Measurements from ENCODE around the gene BCAS1.

The BCAS1 gene

GRCh38 chr20:54063992-54064676 lies 6.3 kb downstream of the BCAS1 start:
- TF ChIP-seq TAF1 (IDR thresholded peaks at IDR 0.05; ENCODE audit: low read depth) (no peak), EGR1 (IDR thresholded peaks at IDR 0.05) (no peak), REST (IDR thresholded peaks at IDR 0.05; ENCODE audit: low read depth) (no peak), FOXM1 (IDR thresholded peaks at IDR 0.05; ENCODE audit: borderline replicate concordance, low read depth) (no peak), CREB1 (IDR thresholded peaks at IDR 0.05; ENCODE audit: low read depth) (no peak), TCF12 (IDR thresholded peaks at IDR 0.05; ENCODE audit: low read depth) (no peak), RAD21 (IDR thresholded peaks at IDR 0.05; ENCODE audit: low read depth) (no peak), USF1 (IDR thresholded peaks at IDR 0.05) (no peak), MAX (IDR thresholded peaks at IDR 0.05) (no peak), CEBPB (IDR thresholded peaks at IDR 0.05) (no peak), NFIC (IDR thresholded peaks at IDR 0.05) (no peak), ZBTB7A (IDR thresholded peaks at IDR 0.05; ENCODE audit: low read depth) (no peak), EP300 (IDR thresholded peaks at IDR 0.05; ENCODE audit: borderline replicate concordance) (no peak), TEAD4 (IDR thresholded peaks at IDR 0.05) (no peak), YY1 (IDR thresholded peaks at IDR 0.05; ENCODE audit: low read depth) (no peak)

GRCh38 chr20:54063580-54063979 lies 6.8 kb downstream of the BCAS1 start:
- no peak for TF ChIP-seq TCF12 (IDR thresholded peaks at IDR 0.05; ENCODE audit: low read depth)
- TF ChIP-seq EGR1 (IDR thresholded peaks at IDR 0.05): no peak

DNA sequence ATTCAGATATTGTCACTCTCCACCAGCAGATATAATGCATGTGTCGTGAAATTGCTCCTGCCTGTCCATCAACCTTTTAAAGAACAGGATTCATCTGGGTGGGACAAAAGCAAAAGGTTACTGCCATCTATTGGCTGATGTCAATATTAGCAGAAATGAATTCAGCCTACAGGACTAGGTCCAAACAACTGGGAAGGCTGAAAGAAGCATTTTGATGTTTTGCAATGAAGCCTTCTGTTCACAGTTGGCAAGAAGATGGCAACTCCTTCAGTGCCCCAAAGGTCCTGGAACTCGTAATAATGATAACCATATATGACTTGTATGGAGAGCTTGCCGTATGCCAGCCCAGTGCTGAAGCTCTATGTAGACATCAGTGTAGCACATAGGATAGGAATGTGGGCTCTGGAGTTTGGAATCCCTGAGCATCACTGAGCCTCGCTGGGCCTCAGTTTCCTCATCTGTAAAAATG lies 7.5 kb downstream of the BCAS1 start:
- peak; percentile 76 for TF ChIP-seq RAD21 (IDR thresholded peaks at IDR 0.05; ENCODE audit: low read depth)
- no peak for TF ChIP-seq EGR1 (IDR thresholded peaks at IDR 0.05)

DNA sequence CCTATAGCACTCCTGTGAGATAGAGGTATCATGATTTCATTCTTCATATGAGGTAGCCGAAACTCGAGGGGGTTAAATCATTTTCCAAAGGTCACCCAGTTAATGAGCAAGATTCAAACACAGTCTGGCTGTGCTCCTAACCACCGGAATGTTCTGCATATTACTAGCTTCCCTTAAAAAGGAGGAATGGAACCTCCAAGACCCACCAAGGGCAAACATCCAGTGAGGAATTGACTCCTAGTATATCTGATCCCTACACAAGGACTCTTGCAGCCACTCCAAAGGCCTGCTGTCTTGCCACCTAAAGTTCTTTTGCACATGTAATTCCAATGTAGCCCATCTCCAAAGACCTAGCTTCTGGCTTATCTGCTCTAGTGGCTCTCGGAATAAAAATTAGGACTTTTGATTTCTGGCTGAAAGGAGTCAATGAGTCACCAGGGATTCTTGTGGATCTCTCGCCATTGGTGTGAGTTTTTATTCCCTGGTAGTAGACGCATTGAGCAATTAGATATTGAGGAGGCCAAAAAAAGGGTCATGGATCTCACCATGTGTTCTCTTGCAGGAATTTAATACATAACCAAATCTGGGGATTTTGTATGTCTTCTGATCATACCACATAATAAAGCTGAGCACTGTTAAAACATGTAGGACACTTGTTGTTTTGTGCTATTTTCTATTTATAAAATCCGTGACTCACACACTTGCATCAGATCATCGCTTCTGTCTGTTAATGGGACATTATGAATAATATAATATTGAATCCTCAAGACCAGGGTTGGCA lies 9.1 kb downstream of the BCAS1 start:
- TF ChIP-seq CEBPB (IDR thresholded peaks at IDR 0.05): no peak
- TF ChIP-seq FOXM1 (IDR thresholded peaks at IDR 0.05; ENCODE audit: borderline replicate concordance, low read depth): no peak
- no peak for TF ChIP-seq ZBTB7A (IDR thresholded peaks at IDR 0.05; ENCODE audit: low read depth)
- TF ChIP-seq USF1 (IDR thresholded peaks at IDR 0.05): no peak
- TF ChIP-seq TAF1 (IDR thresholded peaks at IDR 0.05; ENCODE audit: low read depth): no peak
- TF ChIP-seq YY1 (IDR thresholded peaks at IDR 0.05; ENCODE audit: low read depth): no peak
- TF ChIP-seq EP300 (IDR thresholded peaks at IDR 0.05; ENCODE audit: borderline replicate concordance): no peak
- no peak for TF ChIP-seq NFIC (IDR thresholded peaks at IDR 0.05)
- TF ChIP-seq RAD21 (IDR thresholded peaks at IDR 0.05; ENCODE audit: low read depth): no peak
- no peak for TF ChIP-seq REST (IDR thresholded peaks at IDR 0.05; ENCODE audit: low read depth)
- no peak for TF ChIP-seq CREB1 (IDR thresholded peaks at IDR 0.05; ENCODE audit: low read depth)
- no peak for TF ChIP-seq TCF12 (IDR thresholded peaks at IDR 0.05; ENCODE audit: low read depth)
- no peak for TF ChIP-seq EGR1 (IDR thresholded peaks at IDR 0.05)

GRCh38 chr20:54059691-54060364 lies 10.6 kb downstream of the BCAS1 start:
- no peak for TF ChIP-seq REST (IDR thresholded peaks at IDR 0.05; ENCODE audit: low read depth)
- TF ChIP-seq NFIC (IDR thresholded peaks at IDR 0.05): no peak
- TF ChIP-seq ZBTB7A (IDR thresholded peaks at IDR 0.05; ENCODE audit: low read depth): no peak
- no peak for TF ChIP-seq TAF1 (IDR thresholded peaks at IDR 0.05; ENCODE audit: low read depth)
